ENCODE measurements around the gene DNAJC6. TPM values are rescaled to one million over a fixed set of nuclear protein-coding genes. Genes with fewer than 3 reads are reported as not detected.

Gene DNAJC6
- total RNA-seq, 1 donor from 2014 or later = 8.3 TPM

DNA sequence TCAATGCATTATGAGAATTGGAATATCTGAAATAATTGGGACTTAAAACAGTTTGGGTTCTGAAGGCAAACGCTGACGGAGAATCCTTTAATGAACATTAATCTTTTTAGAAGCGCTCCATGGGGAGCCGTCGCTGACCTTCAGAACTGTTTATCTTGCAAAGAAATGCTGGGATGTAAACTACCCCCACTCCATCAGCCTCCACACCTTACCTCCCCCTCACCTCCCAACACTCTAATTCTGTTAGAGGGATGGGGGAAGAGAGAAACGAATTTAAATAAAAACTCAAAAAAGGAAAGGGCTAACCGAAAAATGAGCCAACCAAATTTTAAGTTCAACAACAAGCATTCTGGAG, 44.1 kb upstream of the DNAJC6 start:
- peak overlapping the region; percentile 43 for H3K4me3 ChIP-seq (ENCODE audit: low read depth, low read length)
- no peak for TF ChIP-seq CTCF (IDR thresholded peaks at IDR 0.05; ENCODE audit: insufficient read depth, low read length, poor library complexity, severe bottlenecking)

GRCh38 chr1:65265651-65266351, 43.5 kb upstream of the DNAJC6 start:
- TF ChIP-seq CTCF (IDR thresholded peaks at IDR 0.05; ENCODE audit: insufficient read depth, low read length, poor library complexity, severe bottlenecking) = peak; percentile 39
- Histone ChIP-seq H3K27me3 (ENCODE audit: control insufficient read depth, insufficient read depth, low read length) (no peaks in the 10 kb centered on the region), H3K4me3 (ENCODE audit: low read depth, low read length) (peak overlapping the region; percentile 43), H3K36me3 (ENCODE audit: control insufficient read depth, insufficient read depth, low read length) (no peaks in the 10 kb centered on the region)
- no peak for DNase-seq (ENCODE audit: low read depth)

More for the DNA sequence above, 44.1 kb upstream of the DNAJC6 start:
- no peaks in the 10 kb centered on the region for H3K36me3 ChIP-seq (ENCODE audit: control insufficient read depth, insufficient read depth, low read length)
- DNase-seq (ENCODE audit: low read depth) = no peak
- no peaks in the 10 kb centered on the region for H3K27me3 ChIP-seq (ENCODE audit: control insufficient read depth, insufficient read depth, low read length)

DNA sequence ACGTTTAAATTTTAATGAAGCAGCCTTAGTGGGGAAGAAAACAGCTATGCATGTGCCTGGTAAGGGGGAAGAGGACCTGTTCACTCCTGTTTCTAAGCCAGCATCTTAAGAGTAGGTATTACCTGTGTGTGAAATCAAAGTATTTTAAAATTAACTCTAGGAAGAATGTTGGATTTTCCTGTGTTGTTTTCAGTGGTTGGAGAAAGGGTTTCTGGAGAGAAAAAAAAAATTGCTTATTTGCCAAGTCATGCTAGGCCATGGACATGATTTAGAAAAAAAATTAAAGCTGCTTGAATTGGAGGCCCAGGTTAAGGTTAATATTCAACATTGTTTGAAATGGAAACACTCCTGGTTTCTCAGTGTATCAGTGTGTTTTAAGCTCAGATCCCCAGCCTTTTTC, 42.9 kb upstream of the DNAJC6 start:
- no peak for DNase-seq (ENCODE audit: low read depth)
- no peaks in the 10 kb centered on the region for H3K27me3 ChIP-seq (ENCODE audit: control insufficient read depth, insufficient read depth, low read length)
- TF ChIP-seq CTCF (IDR thresholded peaks at IDR 0.05; ENCODE audit: insufficient read depth, low read length, poor library complexity, severe bottlenecking) = no peak
- H3K36me3 ChIP-seq (ENCODE audit: control insufficient read depth, insufficient read depth, low read length) = no peaks in the 10 kb centered on the region
- H3K4me3 ChIP-seq (ENCODE audit: low read depth, low read length) = no peak overlapping the region

DNA sequence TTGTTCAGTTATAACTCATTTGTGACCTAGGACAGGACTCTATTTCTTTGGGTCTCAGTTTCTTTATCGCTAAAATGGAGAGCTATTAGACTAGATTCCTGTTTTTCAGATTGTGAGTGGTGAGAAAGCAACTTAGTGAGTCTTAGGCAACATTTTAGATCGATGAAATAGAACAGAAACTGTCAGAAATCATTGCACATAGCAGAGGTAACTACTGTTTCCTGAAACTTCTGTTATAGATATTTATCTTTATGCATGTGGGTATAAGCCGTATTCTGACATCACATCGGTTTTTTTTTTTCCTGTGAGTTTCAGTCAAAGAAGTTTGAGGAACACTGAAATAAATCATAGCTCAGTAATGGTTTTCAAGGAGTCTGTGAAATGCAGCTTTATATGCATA, 42.1 kb upstream of the DNAJC6 start:
- no peak overlapping the region for H3K4me3 ChIP-seq (ENCODE audit: low read depth, low read length)
- DNase-seq (ENCODE audit: low read depth) = no peak
- H3K27me3 ChIP-seq (ENCODE audit: control insufficient read depth, insufficient read depth, low read length) = no peaks in the 10 kb centered on the region
- TF ChIP-seq CTCF (IDR thresholded peaks at IDR 0.05; ENCODE audit: insufficient read depth, low read length, poor library complexity, severe bottlenecking) = no peak
- no peaks in the 10 kb centered on the region for H3K36me3 ChIP-seq (ENCODE audit: control insufficient read depth, insufficient read depth, low read length)

GRCh38 chr1:65267683-65268082, 41.7 kb upstream of the DNAJC6 start:
- TF ChIP-seq CTCF (IDR thresholded peaks at IDR 0.05; ENCODE audit: insufficient read depth, low read length, poor library complexity, severe bottlenecking) = no peak
- no peaks in the 10 kb centered on the region for H3K27me3 ChIP-seq (ENCODE audit: control insufficient read depth, insufficient read depth, low read length)
- H3K36me3 ChIP-seq (ENCODE audit: control insufficient read depth, insufficient read depth, low read length) = no peaks in the 10 kb centered on the region
- H3K4me3 ChIP-seq (ENCODE audit: low read depth, low read length) = no peak overlapping the region
- DNase-seq (ENCODE audit: low read depth) = no peak

GRCh38 chr1:65269612-65270011, 39.7 kb upstream of the DNAJC6 start:
- DNase-seq (ENCODE audit: low read depth) = no peak
- TF ChIP-seq CTCF (IDR thresholded peaks at IDR 0.05; ENCODE audit: insufficient read depth, low read length, poor library complexity, severe bottlenecking) = no peak
- Histone ChIP-seq H3K27me3 (ENCODE audit: control insufficient read depth, insufficient read depth, low read length) (no peaks in the 10 kb centered on the region), H3K36me3 (ENCODE audit: control insufficient read depth, insufficient read depth, low read length) (no peaks in the 10 kb centered on the region), H3K4me3 (ENCODE audit: low read depth, low read length) (no peak overlapping the region)
